GM23338 (cell line): ENCODE results near the gene CCDC6. TPM values are rescaled to one million over a fixed set of nuclear protein-coding genes. Genes with fewer than 3 reads are reported as not detected.

Experiments
- ATAC-seq: fragments of 200-7000 bp; cut with Tn5 transposase; 3 replicates; pipeline ENCODE4 v1.9.1; 2020
- DNase-seq: peaks from one replicate; pipeline ENCODE4 v3.0.0-alpha.2; 2015; ENCODE audit warnings: low spot score
- H2AFZ ChIP-seq: fragments of 200-600 bp; sonication (generic); 2 replicates; pipeline ENCODE4 v1.8.0; 2016; ENCODE audit warnings: antibody characterized with exemption, mild to moderate bottlenecking, moderate library complexity
- H3F3A ChIP-seq: fragments of 200-600 bp; sonication (generic); replicated peaks from 2 replicates; pipeline ENCODE4 v1.8.0; 2017; ENCODE audit warnings: antibody characterized with exemption, mixed run types, low read depth
- H3K27ac ChIP-seq: fragments of 200-600 bp; sonication (generic); 2 replicates; pipeline ENCODE4 v1.6.1; 2016; ENCODE audit warnings: low read depth
- H3K27me3 ChIP-seq: fragments of 200-600 bp; sonication (generic); 2 replicates; pipeline ENCODE4 v1.8.0; 2016; ENCODE audit warnings: mild to moderate bottlenecking, mixed run types, moderate library complexity; ENCODE audit not compliant: insufficient read depth
- H3K36me3 ChIP-seq: fragments of 200-600 bp; sonication (generic); 2 replicates; pipeline ENCODE4 v1.8.0; 2016; ENCODE audit warnings: mild to moderate bottlenecking; ENCODE audit not compliant: insufficient read depth
- H3K4me1 ChIP-seq: fragments of 200-600 bp; sonication (generic); 2 replicates; pipeline ENCODE4 v1.8.0; 2016; ENCODE audit warnings: mild to moderate bottlenecking, moderate library complexity; ENCODE audit not compliant: insufficient read depth
- H3K4me2 ChIP-seq: fragments of 200-600 bp; sonication (generic); 2 replicates; pipeline ENCODE4 v1.7.1; 2017; ENCODE audit warnings: mixed run types
- H3K4me3 ChIP-seq: fragments of 200-600 bp; sonication (generic); 2 replicates; pipeline ENCODE4 v1.6.1; 2016; ENCODE audit warnings: mixed run types
- H3K79me2 ChIP-seq: fragments of 200-600 bp; sonication (generic); replicated peaks from 2 replicates; pipeline ENCODE4 v1.8.0; 2017; ENCODE audit warnings: mild to moderate bottlenecking; ENCODE audit not compliant: insufficient read depth
- H3K9me2 ChIP-seq: fragments of 200-600 bp; sonication (generic); 2 replicates; pipeline ENCODE4 v1.8.0; 2017; ENCODE audit not compliant: insufficient read depth
- H4K20me1 ChIP-seq: fragments of 200-600 bp; sonication (generic); replicated peaks from 2 replicates; pipeline ENCODE4 v1.8.0; 2017; ENCODE audit warnings: mild to moderate bottlenecking; ENCODE audit not compliant: insufficient read depth
- H3K27ac Mint-ChIP-seq: 2 replicates; pipeline ENCODE4 v1.8.0; 2020; ENCODE audit warnings: inconsistent platforms, mild to moderate bottlenecking, moderate library complexity, mixed read lengths
- H3K27me3 Mint-ChIP-seq: 3 replicates; pipeline ENCODE4 v1.8.0; 2022; ENCODE audit warnings: low read depth, mild to moderate bottlenecking, moderate library complexity, mixed read lengths, inconsistent platforms; ENCODE audit not compliant: insufficient read depth, poor library complexity
- H3K36me3 Mint-ChIP-seq: 3 replicates; pipeline ENCODE4 v1.8.0; 2021; ENCODE audit warnings: low read depth, mild to moderate bottlenecking, inconsistent platforms, moderate library complexity, mixed read lengths
- H3K4me1 Mint-ChIP-seq: 3 replicates; pipeline ENCODE4 v1.8.0; 2020; ENCODE audit warnings: mild to moderate bottlenecking, inconsistent platforms, mixed read lengths
- H3K4me3 Mint-ChIP-seq: 3 replicates; pipeline ENCODE4 v1.8.0; 2021; ENCODE audit warnings: moderate library complexity, mild to moderate bottlenecking, inconsistent platforms, mixed read lengths
- H3K9me3 Mint-ChIP-seq: 3 replicates; pipeline ENCODE4 v1.8.0; 2020; ENCODE audit warnings: moderate library complexity, mild to moderate bottlenecking, inconsistent platforms, mixed read lengths
- CREB1 ChIP-seq: fragments of 250-450 bp; sonication (Bioruptor Pico); IDR thresholded peaks from 2 replicates; pipeline ENCODE4 v1.5.0; 2020; ENCODE audit warnings: low read depth, mild to moderate bottlenecking, moderate library complexity
- ETS1 ChIP-seq: IDR thresholded peaks from 2 replicates; pipeline ENCODE4 v1.6.1; 2016; ENCODE audit warnings: antibody characterized with exemption
- EZH2 ChIP-seq: fragments of 200-600 bp; sonication (generic); IDR thresholded peaks from one replicate; pipeline ENCODE4 v1.8.0; 2017; ENCODE audit warnings: antibody characterized with exemption, mild to moderate bottlenecking, low read depth; ENCODE audit not compliant: unreplicated experiment
- EZH2phosphoT487 ChIP-seq: fragments of 200-600 bp; sonication (generic); IDR thresholded peaks from one replicate; pipeline ENCODE4 v1.8.1; 2018; ENCODE audit warnings: antibody characterized with exemption; ENCODE audit not compliant: unreplicated experiment
- JUNB ChIP-seq: IDR thresholded peaks from one replicate; pipeline ENCODE4 v1.6.1; 2016; ENCODE audit warnings: antibody characterized with exemption; ENCODE audit not compliant: unreplicated experiment
- NANOG ChIP-seq: IDR thresholded peaks from 2 replicates; pipeline ENCODE4 v1.6.1; 2016; ENCODE audit warnings: antibody characterized with exemption, borderline replicate concordance
- POLR2AphosphoS5 ChIP-seq: IDR thresholded peaks from 2 replicates; pipeline ENCODE4 v1.6.1; 2016; ENCODE audit warnings: antibody characterized with exemption, low read depth
- ZNF114 ChIP-seq: fragments of 250-450 bp; sonication (Bioruptor Pico); IDR thresholded peaks from 2 replicates; pipeline ENCODE4 v1.5.0; 2020; ENCODE audit warnings: mild to moderate bottlenecking, moderate library complexity
- ZNF331 ChIP-seq: fragments of 250-450 bp; sonication (Bioruptor Pico); IDR thresholded peaks from 2 replicates; pipeline ENCODE4 v1.5.0; 2020; ENCODE audit warnings: low read depth, mild to moderate bottlenecking, moderate library complexity
- polyA plus RNA-seq: library from polyadenylated mRNA; unstranded; fragments of >200 nt; fragmentation: Nextera tagmentation; extraction: Ambion mirVana; gene quantifications from 2 replicates; pipeline ENCODE4 v1.2.1, GENCODE V29; 2016
- total RNA-seq: library from RNA; depleted of rRNA; stranded (reverse); fragments of >200 nt; shearing (Covaris generic); gene quantifications from 2 replicates; pipeline ENCODE4 v1.2.3, GENCODE V29; 2014
- TF ChIP-seq, protein P1 (sequence below), 2 experiments: fragments of 200-600 bp in 1 of 2; sonication (generic) in 1 of 2; conservative IDR thresholded peaks; 2 replicates each; pipeline versions ENCODE4 v1.5.1 to v1.6.1; 2016 to 2017; ENCODE audit warnings: antibody characterized with exemption in 2 of 2, low read depth in 2 of 2, mild to moderate bottlenecking in 2 of 2, moderate library complexity in 1 of 2
- TF ChIP-seq, protein P2 (sequence below): fragments of 250-450 bp; sonication (Bioruptor Pico); IDR thresholded peaks from 2 replicates; pipeline ENCODE4 v1.5.0; 2020; ENCODE audit warnings: mild to moderate bottlenecking, moderate library complexity
- TF ChIP-seq, protein P3 (sequence below): IDR thresholded peaks from one replicate; pipeline ENCODE4 v1.6.1; 2018; ENCODE audit warnings: antibody characterized with exemption; ENCODE audit not compliant: unreplicated experiment

The CCDC6 gene
- total and polyA plus RNA-seq, 2 experiments from 2014 or later: 32.5 to 66.9 TPM

GRCh38 chr10:59823111-59823510, 83.2 kb downstream of the CCDC6 start:
- H3K27ac Mint-ChIP-seq: no peak overlapping the region
- DNase-seq (no peak), ATAC-seq (no peak)
- peaks cover 2% of the 10 kb centered on the region for H3K27me3 Mint-ChIP-seq
- Histone ChIP-seq H3K27me3 (no peaks in the 10 kb centered on the region), H3F3A (no peaks in the 10 kb centered on the region), H3K4me2 (no peak overlapping the region), H4K20me1 (peaks cover 7% of the 10 kb centered on the region), H3K79me2 (peaks cover 94% of the 10 kb centered on the region), H3K27ac (no peak overlapping the region), H2AFZ (no peak overlapping the region), H3K9me2 (no peaks in the 10 kb centered on the region), H3K36me3 (no peaks in the 10 kb centered on the region), H3K4me3 (no peak overlapping the region), H3K4me1 (no peaks in the 10 kb centered on the region; the same call in 1 of the 2 replicates)
- no peak overlapping the region for H3K4me3 Mint-ChIP-seq
- TF ChIP-seq NANOG (no peak), POLR2AphosphoS5 (no peak), ZNF331 (no peak), EZH2 (no peak), ETS1 (no peak), CREB1 (CRISPR knock-in tag) (no peak), JUNB (no peak), ZNF114 (CRISPR knock-in tag) (no peak), EZH2phosphoT487 (no peak)
- TF ChIP-seq, protein P1, sequence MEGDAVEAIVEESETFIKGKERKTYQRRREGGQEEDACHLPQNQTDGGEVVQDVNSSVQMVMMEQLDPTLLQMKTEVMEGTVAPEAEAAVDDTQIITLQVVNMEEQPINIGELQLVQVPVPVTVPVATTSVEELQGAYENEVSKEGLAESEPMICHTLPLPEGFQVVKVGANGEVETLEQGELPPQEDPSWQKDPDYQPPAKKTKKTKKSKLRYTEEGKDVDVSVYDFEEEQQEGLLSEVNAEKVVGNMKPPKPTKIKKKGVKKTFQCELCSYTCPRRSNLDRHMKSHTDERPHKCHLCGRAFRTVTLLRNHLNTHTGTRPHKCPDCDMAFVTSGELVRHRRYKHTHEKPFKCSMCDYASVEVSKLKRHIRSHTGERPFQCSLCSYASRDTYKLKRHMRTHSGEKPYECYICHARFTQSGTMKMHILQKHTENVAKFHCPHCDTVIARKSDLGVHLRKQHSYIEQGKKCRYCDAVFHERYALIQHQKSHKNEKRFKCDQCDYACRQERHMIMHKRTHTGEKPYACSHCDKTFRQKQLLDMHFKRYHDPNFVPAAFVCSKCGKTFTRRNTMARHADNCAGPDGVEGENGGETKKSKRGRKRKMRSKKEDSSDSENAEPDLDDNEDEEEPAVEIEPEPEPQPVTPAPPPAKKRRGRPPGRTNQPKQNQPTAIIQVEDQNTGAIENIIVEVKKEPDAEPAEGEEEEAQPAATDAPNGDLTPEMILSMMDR (conservative IDR thresholded peaks at IDR 0.05; ENCODE audit: low read depth in 2 of 2): no peak
- TF ChIP-seq, protein P2, sequence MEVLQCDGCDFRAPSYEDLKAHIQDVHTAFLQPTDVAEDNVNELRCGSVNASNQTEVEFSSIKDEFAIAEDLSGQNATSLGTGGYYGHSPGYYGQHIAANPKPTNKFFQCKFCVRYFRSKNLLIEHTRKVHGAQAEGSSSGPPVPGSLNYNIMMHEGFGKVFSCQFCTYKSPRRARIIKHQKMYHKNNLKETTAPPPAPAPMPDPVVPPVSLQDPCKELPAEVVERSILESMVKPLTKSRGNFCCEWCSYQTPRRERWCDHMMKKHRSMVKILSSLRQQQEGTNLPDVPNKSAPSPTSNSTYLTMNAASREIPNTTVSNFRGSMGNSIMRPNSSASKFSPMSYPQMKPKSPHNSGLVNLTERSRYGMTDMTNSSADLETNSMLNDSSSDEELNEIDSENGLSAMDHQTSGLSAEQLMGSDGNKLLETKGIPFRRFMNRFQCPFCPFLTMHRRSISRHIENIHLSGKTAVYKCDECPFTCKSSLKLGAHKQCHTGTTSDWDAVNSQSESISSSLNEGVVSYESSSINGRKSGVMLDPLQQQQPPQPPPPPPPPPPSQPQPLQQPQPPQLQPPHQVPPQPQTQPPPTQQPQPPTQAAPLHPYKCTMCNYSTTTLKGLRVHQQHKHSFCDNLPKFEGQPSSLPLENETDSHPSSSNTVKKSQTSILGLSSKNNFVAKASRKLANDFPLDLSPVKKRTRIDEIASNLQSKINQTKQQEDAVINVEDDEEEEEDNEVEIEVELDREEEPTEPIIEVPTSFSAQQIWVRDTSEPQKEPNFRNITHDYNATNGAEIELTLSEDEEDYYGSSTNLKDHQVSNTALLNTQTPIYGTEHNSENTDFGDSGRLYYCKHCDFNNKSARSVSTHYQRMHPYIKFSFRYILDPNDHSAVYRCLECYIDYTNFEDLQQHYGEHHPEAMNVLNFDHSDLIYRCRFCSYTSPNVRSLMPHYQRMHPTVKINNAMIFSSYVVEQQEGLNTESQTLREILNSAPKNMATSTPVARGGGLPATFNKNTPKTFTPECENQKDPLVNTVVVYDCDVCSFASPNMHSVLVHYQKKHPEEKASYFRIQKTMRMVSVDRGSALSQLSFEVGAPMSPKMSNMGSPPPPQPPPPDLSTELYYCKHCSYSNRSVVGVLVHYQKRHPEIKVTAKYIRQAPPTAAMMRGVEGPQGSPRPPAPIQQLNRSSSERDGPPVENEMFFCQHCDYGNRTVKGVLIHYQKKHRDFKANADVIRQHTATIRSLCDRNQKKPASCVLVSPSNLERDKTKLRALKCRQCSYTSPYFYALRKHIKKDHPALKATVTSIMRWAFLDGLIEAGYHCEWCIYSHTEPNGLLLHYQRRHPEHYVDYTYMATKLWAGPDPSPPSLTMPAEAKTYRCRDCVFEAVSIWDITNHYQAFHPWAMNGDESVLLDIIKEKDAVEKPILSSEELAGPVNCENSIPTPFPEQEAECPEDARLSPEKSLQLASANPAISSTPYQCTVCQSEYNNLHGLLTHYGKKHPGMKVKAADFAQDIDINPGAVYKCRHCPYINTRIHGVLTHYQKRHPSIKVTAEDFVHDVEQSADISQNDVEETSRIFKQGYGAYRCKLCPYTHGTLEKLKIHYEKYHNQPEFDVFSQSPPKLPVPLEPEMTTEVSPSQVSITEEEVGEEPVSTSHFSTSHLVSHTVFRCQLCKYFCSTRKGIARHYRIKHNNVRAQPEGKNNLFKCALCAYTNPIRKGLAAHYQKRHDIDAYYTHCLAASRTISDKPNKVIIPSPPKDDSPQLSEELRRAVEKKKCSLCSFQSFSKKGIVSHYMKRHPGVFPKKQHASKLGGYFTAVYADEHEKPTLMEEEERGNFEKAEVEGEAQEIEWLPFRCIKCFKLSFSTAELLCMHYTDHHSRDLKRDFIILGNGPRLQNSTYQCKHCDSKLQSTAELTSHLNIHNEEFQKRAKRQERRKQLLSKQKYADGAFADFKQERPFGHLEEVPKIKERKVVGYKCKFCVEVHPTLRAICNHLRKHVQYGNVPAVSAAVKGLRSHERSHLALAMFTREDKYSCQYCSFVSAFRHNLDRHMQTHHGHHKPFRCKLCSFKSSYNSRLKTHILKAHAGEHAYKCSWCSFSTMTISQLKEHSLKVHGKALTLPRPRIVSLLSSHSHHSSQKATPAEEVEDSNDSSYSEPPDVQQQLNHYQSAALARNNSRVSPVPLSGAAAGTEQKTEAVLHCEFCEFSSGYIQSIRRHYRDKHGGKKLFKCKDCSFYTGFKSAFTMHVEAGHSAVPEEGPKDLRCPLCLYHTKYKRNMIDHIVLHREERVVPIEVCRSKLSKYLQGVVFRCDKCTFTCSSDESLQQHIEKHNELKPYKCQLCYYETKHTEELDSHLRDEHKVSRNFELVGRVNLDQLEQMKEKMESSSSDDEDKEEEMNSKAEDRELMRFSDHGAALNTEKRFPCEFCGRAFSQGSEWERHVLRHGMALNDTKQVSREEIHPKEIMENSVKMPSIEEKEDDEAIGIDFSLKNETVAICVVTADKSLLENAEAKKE (CRISPR knock-in tag): no peak
- TF ChIP-seq, protein P3, sequence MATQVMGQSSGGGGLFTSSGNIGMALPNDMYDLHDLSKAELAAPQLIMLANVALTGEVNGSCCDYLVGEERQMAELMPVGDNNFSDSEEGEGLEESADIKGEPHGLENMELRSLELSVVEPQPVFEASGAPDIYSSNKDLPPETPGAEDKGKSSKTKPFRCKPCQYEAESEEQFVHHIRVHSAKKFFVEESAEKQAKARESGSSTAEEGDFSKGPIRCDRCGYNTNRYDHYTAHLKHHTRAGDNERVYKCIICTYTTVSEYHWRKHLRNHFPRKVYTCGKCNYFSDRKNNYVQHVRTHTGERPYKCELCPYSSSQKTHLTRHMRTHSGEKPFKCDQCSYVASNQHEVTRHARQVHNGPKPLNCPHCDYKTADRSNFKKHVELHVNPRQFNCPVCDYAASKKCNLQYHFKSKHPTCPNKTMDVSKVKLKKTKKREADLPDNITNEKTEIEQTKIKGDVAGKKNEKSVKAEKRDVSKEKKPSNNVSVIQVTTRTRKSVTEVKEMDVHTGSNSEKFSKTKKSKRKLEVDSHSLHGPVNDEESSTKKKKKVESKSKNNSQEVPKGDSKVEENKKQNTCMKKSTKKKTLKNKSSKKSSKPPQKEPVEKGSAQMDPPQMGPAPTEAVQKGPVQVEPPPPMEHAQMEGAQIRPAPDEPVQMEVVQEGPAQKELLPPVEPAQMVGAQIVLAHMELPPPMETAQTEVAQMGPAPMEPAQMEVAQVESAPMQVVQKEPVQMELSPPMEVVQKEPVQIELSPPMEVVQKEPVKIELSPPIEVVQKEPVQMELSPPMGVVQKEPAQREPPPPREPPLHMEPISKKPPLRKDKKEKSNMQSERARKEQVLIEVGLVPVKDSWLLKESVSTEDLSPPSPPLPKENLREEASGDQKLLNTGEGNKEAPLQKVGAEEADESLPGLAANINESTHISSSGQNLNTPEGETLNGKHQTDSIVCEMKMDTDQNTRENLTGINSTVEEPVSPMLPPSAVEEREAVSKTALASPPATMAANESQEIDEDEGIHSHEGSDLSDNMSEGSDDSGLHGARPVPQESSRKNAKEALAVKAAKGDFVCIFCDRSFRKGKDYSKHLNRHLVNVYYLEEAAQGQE: no peak
- H3K9me3 Mint-ChIP-seq: no peaks in the 10 kb centered on the region; the same call in 2 of the 3 replicates
- H3K36me3 Mint-ChIP-seq: peaks cover 22% of the 10 kb centered on the region
- H3K4me1 Mint-ChIP-seq: peaks cover 33% of the 10 kb centered on the region
